Femur (tissue), 1 donor: ENCODE results near the gene TRAPPC8.
A peak's percentile ranks its signal among the peaks of the same experiment; 100 is the strongest.
"Not testable (repeated sequence)": the region's sequence is repeated elsewhere in the genome, so short reads cannot be mapped to it uniquely, and the experiment has no call there.

Experiments used
- DNase-seq: peaks from one replicate; pipeline ENCODE4 v3.0.0-alpha.2; 2017

The TRAPPC8 gene, protein sequence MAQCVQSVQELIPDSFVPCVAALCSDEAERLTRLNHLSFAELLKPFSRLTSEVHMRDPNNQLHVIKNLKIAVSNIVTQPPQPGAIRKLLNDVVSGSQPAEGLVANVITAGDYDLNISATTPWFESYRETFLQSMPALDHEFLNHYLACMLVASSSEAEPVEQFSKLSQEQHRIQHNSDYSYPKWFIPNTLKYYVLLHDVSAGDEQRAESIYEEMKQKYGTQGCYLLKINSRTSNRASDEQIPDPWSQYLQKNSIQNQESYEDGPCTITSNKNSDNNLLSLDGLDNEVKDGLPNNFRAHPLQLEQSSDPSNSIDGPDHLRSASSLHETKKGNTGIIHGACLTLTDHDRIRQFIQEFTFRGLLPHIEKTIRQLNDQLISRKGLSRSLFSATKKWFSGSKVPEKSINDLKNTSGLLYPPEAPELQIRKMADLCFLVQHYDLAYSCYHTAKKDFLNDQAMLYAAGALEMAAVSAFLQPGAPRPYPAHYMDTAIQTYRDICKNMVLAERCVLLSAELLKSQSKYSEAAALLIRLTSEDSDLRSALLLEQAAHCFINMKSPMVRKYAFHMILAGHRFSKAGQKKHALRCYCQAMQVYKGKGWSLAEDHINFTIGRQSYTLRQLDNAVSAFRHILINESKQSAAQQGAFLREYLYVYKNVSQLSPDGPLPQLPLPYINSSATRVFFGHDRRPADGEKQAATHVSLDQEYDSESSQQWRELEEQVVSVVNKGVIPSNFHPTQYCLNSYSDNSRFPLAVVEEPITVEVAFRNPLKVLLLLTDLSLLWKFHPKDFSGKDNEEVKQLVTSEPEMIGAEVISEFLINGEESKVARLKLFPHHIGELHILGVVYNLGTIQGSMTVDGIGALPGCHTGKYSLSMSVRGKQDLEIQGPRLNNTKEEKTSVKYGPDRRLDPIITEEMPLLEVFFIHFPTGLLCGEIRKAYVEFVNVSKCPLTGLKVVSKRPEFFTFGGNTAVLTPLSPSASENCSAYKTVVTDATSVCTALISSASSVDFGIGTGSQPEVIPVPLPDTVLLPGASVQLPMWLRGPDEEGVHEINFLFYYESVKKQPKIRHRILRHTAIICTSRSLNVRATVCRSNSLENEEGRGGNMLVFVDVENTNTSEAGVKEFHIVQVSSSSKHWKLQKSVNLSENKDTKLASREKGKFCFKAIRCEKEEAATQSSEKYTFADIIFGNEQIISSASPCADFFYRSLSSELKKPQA (N-terminal part only)

DNA sequence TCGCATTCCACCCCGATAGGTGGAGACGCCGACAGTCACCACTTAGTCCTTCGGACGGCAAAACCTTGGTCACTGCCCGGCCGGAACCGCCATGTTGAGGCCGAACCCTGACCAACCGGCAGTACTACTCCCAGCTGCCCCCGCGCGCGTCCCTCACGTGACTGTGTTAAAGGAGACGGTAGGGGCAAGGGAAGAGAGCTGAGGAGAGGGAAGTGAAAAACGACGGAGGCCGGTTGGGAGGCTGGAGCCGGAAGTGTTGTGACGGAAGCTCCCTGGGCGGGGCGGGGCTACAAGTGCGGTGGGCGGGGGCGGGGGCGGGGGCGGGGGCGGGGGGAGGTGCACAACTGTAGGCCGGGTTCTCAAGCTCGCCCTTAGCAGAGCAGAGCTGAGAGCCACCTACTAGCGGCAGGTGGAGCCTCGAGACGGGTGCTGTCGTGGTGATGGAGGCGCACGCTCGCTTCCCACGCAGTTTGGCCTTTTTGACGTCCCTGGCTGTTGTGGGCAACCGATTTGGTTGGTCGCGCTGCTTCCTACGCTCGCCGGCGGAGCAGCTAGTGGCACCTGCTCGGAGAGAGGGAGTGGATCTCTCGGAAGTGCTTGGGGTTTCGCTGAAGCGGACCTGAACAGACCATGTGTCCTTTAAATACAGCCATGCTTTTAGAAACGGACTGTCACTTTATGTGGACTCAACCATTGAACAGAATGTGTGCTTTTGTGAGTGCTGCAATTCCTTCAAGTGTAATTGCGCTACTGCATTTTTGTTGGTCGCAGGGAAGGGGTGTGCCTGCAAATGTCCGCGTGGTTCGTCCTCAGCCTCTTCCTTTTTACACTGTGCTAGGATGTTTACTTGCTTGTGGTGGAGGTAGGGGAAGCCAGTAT, at the start of gene TRAPPC8:
Gene TRAPPC8, minus strand, starts transcription at position 130 of the 879 bp plus-strand sequence. CDS start 364 bp downstream, outside the sequence.
- DNase-seq, result peak; percentile 99

DNA sequence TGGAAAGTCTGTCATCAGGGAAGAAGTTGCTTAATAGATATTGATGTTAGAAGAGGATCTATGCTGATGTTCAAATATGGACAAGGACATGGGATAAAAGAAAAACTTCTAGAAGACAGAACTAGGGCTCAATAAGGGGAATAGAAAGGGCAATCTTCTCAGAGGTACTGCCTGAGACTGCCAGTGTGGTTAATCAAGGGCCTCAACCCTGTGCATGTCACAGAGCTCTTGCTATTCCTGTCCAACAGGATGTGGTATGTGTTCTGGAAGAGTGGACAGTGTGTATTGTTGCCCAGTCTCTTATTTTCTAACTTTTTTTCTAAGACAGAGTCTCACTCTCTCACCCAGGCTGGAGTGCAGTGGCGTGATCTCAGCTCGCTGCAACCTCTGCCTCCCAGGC, 47.9 kb upstream of the TRAPPC8 start:
- DNase-seq, result no peak

DNA sequence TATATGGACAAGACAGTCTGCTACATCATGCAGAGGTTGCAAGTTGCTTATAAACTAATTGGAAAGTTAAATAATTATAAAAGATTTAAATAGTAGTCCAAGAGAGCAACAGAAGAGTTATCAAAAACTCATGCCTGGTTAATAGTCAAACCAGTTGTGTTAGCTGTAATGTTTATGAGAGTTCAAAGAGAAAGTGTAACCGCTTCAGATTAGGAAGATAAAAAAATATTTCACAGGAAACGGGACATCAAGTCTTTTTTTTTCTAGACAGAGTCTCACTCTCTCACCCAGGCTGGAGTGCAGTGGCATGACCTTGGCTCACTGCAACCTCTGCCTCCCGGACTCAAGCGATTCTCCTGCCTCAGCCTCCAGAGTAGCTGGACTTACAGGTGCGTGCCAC, 41.0 kb upstream of the TRAPPC8 start:
- DNase-seq, result no peak

DNA sequence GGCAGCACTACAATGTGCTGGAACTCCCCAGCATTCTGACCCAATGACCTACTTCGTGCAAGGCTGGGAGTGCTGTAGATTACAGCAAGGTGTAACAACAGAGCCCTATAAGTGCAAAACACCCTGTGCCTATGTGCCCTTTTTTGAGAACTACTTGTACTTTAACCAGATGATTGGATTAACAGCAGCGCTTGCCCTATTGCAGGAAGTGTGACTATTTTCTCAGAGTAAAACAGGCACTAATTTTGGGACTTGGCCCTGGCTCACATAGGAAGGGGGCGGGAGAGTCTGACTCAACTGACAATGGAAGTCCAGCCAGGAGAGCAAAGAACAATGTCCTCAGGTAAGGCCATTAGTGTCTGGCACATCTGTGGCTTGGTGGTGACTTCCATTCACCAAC, 40.1 kb upstream of the TRAPPC8 start:
- DNase-seq, result no peak

DNA sequence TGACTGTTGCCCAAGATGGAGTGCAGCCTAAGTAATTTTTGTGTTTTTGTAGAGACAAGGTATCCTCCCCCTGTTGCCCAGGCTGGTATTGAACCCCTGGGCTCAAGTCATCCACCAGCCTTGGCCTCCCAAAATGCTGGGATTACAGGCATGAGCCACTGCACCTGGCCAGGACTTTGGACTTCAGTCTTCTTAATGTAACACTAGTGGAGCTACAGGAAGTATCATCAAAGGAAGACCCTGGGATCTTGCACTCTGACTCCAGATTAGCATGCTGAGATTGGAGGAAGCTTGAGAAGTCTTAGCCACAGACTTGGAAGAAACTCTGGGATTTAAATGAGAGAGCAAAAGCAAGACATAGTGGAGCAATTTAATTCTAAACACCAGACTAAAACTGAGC, 37.9 kb upstream of the TRAPPC8 start:
- DNase-seq, result no peak

DNA sequence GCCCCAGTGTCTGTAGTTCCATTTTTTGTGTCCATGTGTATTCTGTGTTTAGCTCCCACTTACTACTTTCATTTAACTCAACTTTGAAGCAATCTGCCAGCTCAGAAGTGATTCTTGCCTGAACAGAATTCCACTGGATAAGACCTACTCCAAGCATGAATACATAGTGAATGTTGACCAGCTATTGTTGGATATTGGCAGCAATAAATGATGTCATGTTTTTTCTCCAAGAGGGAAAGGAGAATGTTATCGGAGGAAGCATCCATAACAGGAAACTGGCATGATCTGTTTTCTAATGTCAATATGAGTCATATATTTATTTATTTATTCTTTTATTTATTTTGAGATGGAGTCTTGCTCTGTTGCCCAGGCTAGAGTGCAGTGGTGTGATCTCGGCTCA, 36.8 kb upstream of the TRAPPC8 start:
- no peak for DNase-seq

DNA sequence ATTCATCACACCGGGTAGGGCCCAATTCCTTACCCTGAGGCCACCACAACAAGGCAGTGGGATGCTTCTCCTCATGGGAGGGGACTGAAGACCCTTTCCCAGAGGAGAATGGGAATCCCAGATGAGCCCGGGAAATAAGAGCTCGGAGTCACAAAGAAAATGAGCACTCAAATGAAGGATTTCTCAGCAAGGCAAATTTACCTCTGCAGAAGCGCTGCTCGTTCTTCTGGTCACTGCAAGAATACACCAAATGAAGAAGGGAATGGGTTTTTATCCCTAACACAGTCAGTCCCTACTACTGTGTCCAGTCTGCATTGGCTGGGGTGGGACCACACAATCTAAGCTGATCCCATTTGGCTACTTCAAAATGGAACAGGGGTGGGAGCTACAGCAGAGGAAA, 35.7 kb upstream of the TRAPPC8 start:
- DNase-seq, result no peak

DNA sequence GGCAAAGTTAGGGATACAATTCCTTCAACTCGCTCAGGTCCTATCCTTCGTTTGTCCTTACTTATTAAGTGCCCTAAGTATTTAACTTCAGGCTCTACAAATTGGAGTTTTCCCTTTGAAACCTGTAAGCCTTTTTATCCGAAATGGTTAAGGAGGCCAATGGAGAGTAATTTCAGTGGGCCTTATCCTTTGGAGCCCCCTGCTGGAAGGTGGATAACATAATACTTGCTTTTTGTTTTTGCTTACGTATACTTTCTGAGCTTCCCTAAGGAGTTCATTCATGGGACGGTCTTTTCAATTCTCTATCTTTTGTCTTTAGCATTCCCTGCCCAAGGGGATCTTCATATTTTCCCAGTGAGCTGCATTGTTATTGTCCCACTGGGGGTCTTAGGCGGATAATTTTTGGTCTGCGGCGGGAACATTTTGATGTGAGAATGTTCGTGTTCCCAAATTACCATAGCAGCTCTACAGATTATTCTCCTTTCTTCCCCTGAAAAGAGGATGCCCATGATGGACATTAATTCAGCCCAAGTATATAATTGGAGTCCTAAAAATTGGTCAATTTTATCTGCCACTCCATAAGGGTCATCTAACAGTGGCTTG, 34.4 kb upstream of the TRAPPC8 start:
- DNase-seq, result no peak

DNA sequence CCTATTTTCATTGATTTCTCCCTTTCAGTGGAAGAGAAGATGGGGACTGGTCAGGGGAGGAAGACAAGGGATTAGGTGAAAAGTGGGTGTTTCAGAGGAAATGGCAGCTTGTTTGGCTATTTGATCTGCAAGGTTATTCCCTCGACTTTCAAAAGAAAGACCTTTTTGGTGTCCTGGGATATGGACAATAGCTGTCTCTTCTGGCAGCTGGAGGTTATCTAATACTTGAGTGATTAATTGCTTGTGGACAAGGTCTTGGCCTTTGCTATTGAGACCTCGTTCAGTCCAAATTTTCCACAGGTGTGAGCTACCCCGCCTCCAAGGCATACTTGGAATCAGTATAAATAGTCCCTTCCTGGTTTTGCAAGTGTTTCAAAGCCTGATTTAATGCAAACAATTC, 33.3 kb upstream of the TRAPPC8 start:
- no peak for DNase-seq

DNA sequence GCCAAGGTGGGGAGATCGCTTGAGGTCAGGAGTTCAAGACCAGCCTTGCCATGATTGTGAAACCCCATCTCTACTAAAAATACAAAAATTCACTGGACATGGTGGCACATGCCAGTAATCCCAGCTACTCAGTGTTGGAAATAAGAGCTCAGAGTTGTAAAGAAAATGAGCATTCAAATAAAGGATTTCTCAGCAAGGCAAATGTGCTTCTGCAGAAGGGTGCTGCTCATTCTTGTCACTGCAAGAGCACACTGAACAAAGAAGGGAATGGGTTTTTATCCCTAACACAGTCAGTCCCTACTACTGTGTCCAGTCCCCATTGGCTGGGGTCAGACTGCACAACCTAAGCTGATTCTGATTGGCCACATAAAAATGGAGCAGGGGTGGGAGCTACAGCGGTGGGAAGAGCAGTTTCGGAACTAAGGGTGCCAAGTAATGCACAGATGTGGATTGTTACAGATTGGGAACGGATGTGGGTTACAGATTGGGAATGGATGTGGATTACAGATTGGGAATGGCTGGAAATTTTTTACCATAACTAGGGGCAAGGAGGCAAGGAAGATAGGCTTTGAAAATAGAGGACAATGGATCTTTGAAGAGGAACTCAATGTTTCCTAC, 31.1 kb upstream of the TRAPPC8 start:
- DNase-seq, result no peak

DNA sequence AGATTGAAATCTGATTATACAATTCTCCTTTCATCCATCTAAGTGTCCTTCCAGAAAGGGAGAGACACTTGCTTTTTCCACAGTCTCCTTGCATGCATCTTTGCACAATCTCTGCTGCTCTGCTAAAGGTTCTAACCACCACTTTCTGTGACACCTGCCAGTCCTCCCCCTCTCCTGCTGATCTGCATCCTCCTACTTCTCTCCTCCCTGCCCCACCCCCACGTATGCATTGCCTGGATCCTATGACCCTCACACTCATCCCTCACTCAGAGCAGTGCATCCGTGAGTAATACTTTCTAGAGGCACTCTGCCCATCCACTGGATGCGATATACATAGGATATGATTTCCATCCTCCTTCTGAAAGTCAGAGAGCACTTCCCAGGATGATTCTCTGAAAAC, 27.7 kb upstream of the TRAPPC8 start:
- DNase-seq, result no peak

DNA sequence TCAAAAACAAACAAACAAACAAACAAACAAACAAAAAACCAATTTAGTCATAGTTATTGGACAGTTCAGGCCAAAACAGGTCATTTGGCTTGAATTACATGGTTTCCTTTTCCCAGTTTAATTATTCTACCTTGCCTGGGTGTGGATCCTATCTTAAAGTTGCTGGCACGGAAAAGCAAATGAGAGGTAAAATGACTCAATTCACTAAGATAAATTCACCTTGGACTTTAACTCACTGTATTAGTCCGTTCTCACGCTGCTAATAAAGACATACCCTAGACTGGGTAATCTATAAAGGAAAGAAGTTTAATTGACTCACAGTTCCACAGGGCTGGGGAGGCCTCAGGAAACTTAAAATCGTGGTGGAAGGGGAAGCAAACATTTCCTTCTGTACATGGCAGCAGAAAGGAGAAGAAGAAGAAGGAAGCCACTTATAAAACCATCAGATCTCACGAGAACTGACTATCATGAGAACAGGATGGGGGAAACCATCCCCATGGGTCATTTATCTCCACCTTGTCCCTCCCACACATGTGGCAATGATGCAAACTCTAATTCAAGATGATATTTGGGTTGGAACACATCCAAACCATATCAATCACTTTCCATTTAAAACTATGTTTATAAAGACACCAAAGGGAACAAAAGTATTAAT, 22.5 kb upstream of the TRAPPC8 start:
- no peak for DNase-seq

DNA sequence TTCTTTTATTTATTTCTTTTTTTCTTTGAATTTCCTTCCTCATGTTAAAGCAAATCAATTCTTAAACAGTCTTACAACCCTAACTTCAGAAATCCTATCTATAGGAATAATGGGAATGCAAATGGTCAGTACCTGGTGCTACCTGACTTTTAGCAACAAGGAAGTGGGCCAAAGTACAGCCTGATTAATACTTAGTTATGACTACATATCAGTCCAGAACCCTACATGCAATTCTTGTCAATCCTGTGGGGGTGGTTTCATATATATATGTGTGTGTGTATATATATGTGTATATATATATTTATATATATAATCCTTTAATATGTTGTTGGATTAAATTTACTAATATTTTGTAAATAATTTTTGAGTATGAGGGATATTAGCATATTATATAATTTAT, 14.8 kb upstream of the TRAPPC8 start:
- no peak for DNase-seq

DNA sequence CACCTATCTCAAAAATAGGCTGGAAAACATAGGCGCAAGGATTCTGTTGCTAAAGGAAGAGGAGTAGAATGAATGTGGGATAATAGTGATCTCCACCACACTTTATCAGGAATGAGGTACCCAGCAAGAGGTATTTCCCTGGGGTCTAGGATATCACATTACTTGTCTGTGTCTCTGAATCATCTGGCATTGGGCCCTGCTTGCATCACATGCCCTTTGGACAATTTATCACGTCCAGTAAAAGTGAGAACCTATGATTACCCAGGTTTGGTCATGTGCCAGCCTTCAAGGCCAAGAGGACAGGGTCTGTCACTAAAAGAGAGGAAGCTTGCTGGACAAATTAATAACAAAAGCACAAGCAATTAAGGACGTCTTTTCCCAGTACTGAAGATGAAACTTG, 11.4 kb upstream of the TRAPPC8 start:
- no peak for DNase-seq

DNA sequence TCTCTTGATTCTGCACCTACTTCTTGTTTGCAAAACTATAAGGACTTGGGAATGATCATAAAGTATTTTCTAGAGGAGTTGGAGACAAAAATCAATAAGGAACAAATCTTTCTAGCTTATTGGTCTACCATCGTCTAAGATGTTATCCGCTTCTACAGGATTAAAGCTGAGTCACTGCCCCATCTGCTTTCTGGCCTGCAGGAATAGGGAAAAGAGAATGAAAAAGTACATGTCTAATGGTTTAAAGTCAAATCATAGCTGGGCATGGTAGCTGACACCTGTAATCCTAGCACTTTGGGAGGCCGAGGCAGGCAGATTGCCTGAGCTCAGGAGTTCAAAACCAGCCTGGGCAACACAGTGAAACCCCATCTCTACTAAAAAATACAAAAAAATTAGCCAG, 10.8 kb upstream of the TRAPPC8 start:
- DNase-seq, result not testable (repeated sequence)

DNA sequence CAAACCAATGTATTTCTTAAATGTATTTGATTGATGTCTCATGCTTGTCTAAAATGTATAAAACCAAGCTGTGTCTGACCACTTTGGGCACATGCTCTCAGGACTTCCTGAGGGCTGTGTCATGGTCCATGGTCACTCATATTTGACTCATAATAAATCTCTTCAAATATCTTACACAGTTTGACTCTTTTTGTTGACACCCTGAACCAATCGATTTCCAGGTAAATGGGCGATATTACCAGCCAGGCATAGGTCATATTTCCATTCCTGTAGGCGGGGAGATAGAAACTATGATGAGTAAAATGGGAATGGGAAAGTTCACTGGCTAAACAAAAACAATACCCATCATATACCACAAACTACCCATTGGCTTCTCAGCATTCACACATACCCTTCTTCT, 9.3 kb upstream of the TRAPPC8 start:
- no peak for DNase-seq

DNA sequence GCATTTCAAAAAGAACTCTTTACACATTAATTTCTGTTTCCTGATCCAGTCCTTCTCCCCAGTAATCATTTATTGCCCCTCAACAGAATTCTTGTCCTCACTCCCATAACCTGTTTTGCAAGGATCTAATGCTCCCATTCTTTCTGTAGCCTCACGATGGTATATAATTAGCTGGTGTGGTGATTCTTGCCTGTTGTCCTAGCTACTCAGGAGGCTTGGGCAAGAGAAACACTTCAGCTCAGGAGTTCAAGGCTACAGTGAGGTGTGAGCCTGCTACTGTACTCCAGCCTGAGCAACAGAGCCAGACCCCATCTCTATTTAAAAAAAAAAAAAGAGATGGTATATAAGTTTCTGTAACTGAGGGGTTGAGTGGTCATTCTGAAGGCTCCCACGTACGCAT, 7.7 kb upstream of the TRAPPC8 start:
- no peak for DNase-seq

DNA sequence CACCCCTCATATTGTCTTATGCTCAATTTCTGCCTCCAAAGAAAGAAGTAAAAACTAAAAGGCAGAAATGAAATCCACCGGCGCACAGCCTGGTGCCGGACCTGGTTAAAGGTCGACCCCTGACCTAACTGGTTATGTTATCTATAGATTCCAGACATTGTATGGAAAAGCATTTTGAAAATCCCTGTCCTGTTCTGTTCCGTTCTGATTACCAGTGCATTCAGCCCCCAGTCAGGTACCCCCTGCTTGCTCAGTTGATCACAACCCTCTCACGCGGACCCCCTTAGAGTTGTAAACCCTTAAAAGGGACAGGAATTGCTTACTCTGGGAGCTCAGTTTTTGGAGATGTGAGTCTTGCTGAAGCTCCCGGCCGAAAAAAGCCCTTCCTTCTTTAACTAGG, 5.4 kb upstream of the TRAPPC8 start:
- DNase-seq, result not testable (repeated sequence)

DNA sequence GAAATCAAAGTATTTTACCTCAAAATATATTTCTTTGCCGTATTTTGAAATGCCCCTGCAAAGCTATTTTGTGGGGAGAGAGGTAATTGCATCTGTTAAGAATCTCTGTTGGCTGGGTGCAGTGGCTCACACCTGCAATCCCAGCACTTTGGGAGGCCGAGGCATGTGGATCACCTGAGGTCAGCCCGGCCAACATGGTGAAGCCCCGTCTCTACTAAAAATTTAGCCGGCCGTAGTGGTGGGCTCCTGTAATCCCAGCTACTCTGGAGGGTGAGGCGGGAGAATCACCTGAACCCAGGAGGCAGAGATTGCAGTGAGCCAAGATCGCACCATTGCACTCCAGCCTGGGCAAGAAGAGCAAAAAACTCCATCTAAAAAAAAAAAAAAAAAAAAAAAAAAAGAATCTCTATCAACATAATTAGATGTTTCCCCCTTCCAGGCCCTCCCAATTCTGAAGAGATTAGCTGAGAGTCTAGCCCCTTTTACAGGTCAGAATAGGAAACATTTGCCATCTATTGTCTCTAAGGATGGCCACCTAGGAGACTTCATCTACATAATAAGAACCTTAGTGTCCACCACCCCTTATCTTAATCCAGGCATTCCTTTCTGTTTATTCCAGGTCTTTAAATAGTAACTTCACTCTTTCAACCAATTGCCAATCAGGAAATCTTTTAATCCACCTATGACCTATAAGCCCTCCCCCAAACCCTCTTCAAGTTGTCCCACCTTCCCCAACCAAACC, 3.5 kb upstream of the TRAPPC8 start:
- no peak for DNase-seq
